Keratinocyte (primary cell): ENCODE data around the gene HECTD4. TPM values are rescaled to one million over a fixed set of nuclear protein-coding genes. Genes with fewer than 3 reads are reported as not detected.

Source experiments
- DNase-seq: peaks from one replicate; pipeline ENCODE4 v3.0.0-alpha.2; 2011; ENCODE audit warnings: low read depth, missing footprints, low spot score
- FAIRE-seq: peaks from 2 replicates; lab custom pipeline; 2011; peaks lifted over from hg19 to GRCh38; lab: Jason Lieb, UNC
- H2AFZ ChIP-seq: 2 replicates; pipeline ENCODE4 v1.6.0; 2012; ENCODE audit warnings: low read length, control low read depth, inconsistent platforms; ENCODE audit not compliant: control insufficient read depth
- H3K27ac ChIP-seq: 2 replicates; pipeline ENCODE4 v1.5.1; 2011; ENCODE audit warnings: low read length; ENCODE audit not compliant: control insufficient read depth, insufficient read depth
- H3K27me3 ChIP-seq: 3 replicates; pipeline ENCODE4 v1.6.0; 2011; ENCODE audit warnings: low read length; ENCODE audit not compliant: control insufficient read depth, insufficient read depth; ENCODE audit errors: extremely low read depth
- H3K36me3 ChIP-seq, 2 experiments: 2 replicates in 1 of 2; 3 replicates in 1 of 2; pipeline ENCODE4 v1.5.1; 2011; ENCODE audit warnings: low read length in 2 of 2, mild to moderate bottlenecking in 1 of 2; ENCODE audit not compliant: control insufficient read depth in 2 of 2, insufficient read depth in 2 of 2; ENCODE audit errors: extremely low read depth in 1 of 2
- H3K4me1 ChIP-seq: 3 replicates; pipeline ENCODE4 v1.5.1; 2011; ENCODE audit warnings: low read length; ENCODE audit not compliant: control insufficient read depth, insufficient read depth; ENCODE audit errors: extremely low read depth
- H3K4me2 ChIP-seq: 3 replicates; pipeline ENCODE4 v1.6.0; 2011; ENCODE audit warnings: low read depth, low read length; ENCODE audit not compliant: control insufficient read depth, insufficient read depth; ENCODE audit errors: extremely low read depth
- H3K4me3 ChIP-seq, 3 experiments: fragments of 200-600 bp in 1 of 3; sonication (generic) in 1 of 3; 2 replicates in 2 of 3; 3 replicates in 1 of 3; pipeline ENCODE4 v1.5.1; 2011 to 2016; ENCODE audit warnings: low read length in 3 of 3, mild to moderate bottlenecking in 3 of 3, control low read depth in 2 of 3, inconsistent platforms in 1 of 3, low read depth in 1 of 3, mixed read lengths in 1 of 3, mixed run types in 1 of 3, moderate library complexity in 1 of 3; ENCODE audit not compliant: control insufficient read depth in 2 of 3, insufficient read depth in 2 of 3; ENCODE audit errors: extremely low read depth in 1 of 3
- H3K79me2 ChIP-seq: 2 replicates; pipeline ENCODE4 v1.6.0; 2012; ENCODE audit warnings: low read length; ENCODE audit not compliant: control insufficient read depth, insufficient read depth
- H3K9ac ChIP-seq: 3 replicates; pipeline ENCODE4 v1.6.0; 2011; ENCODE audit warnings: low read length; ENCODE audit not compliant: control insufficient read depth, insufficient read depth; ENCODE audit errors: extremely low read depth
- H3K9me1 ChIP-seq: 3 replicates; pipeline ENCODE4 v1.6.0; 2011; ENCODE audit warnings: low read length; ENCODE audit not compliant: control insufficient read depth, insufficient read depth; ENCODE audit errors: extremely low read depth
- H3K9me3 ChIP-seq: 2 replicates; pipeline ENCODE4 v1.5.1; 2012; ENCODE audit warnings: low read depth, low read length; ENCODE audit not compliant: control insufficient read depth
- H4K20me1 ChIP-seq: 3 replicates; pipeline ENCODE4 v1.6.0; 2011; ENCODE audit warnings: low read length; ENCODE audit not compliant: control insufficient read depth, insufficient read depth; ENCODE audit errors: extremely low read depth
- EZH2 ChIP-seq: IDR thresholded peaks from one replicate; pipeline ENCODE4 v1.6.1; 2012; ENCODE audit warnings: inconsistent platforms, mild to moderate bottlenecking, low read length, moderate library complexity
- dilution Hi-C: fragments of 300-500 bp; cut with MboI; formaldehyde crosslinking; loops from one replicate; pipeline ENCODE4 v1.7.0; 2020; ENCODE audit warnings: low sequenced_read_pairs; ENCODE audit not compliant: extremely low pct_ligation_motif_present
- polyA plus RNA-seq, 5 experiments: library from polyadenylated mRNA; depleted of rRNA in 3 of 5; stranded (reverse) in 3 of 5; stranded (forward) in 1 of 5; unstranded in 1 of 5; fragments of >200 nt; gene quantifications; 1 replicate in 1 of 5; 2 replicates in 3 of 5; 3 replicates in 1 of 5; pipeline versions ENCODE4 v1.2.1 to v1.2.3, GENCODE V29; 2011 to 2012; ENCODE audit warnings: missing spikeins in 2 of 5, low read depth in 1 of 5, low replicate concordance in 1 of 5
- TF ChIP-seq, protein P1 (sequence below), 3 experiments: IDR thresholded peaks in 1 of 3; conservative IDR thresholded peaks in 1 of 3; optimal IDR thresholded peaks in 1 of 3; 2 replicates in 2 of 3; 3 replicates in 1 of 3; pipeline versions ENCODE3 to v1.5.1; 2011; ENCODE audit warnings: low read length in 3 of 3, mild to moderate bottlenecking in 3 of 3, moderate library complexity in 2 of 3, control low read depth in 1 of 3, inconsistent platforms in 1 of 3; ENCODE audit not compliant: insufficient read depth in 2 of 3; ENCODE audit errors: extremely low read depth in 1 of 3

The HECTD4 gene
- polyA plus RNA-seq, 1 donor (not counting 4 experiments of a cell fraction or from before 2014, with no cell fraction given), result 7.5 TPM

DNA sequence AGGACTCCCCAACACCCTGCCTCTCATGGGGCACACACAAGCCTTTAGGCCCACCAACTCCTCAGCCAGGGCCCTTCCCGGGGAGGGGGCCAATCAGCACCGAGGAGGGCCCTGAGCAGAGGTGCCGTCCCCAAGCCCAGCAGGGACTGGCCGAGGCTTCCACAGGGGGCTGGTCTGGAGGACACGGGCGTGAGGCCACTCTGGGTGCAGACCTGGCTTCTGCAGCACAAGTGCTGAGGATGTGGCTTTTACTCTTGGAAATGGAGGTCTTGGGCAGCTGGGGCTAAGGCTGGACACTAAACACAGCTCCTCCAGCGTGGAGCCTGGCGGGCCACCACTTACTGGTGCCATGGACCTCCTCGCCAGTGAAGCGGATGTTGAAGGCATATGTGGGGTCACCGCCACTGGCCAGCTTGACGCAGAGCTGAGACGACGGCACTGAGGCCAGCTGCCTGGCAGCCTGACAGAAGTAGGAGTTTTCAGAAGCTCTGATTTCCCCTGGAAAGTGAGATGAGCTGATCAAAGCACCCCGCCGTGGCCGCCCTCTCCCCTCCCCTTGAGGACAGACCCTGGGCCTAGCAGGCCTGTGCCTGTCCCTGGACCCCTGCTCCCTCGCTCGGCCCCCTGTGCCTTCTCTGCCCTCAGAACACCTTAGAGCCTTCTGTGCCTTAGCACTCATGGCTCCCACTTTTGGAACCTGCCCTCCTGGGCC, 212.9 kb downstream of the HECTD4 start:
- FAIRE-seq, result no peak
- Histone ChIP-seq H3K9ac (no peak overlapping the region), H3K4me2 (no peak overlapping the region), H2AFZ (no peak overlapping the region), H3K9me1 (no peaks in the 10 kb centered on the region), H3K4me1 (no peaks in the 10 kb centered on the region), H3K27me3 (no peaks in the 10 kb centered on the region), H3K36me3 (peaks cover 5 to 7% of the 10 kb centered on the region in 2 experiments), H3K9me3 (no peaks in the 10 kb centered on the region), H3K27ac (no peak overlapping the region), H3K4me3 (no peak overlapping the region), H3K79me2 (no peaks in the 10 kb centered on the region), H4K20me1 (no peaks in the 10 kb centered on the region)
- no peak for DNase-seq
- dilution Hi-C loops, result no loop called here
- TF ChIP-seq EZH2, result no peak
- TF ChIP-seq, protein P1, sequence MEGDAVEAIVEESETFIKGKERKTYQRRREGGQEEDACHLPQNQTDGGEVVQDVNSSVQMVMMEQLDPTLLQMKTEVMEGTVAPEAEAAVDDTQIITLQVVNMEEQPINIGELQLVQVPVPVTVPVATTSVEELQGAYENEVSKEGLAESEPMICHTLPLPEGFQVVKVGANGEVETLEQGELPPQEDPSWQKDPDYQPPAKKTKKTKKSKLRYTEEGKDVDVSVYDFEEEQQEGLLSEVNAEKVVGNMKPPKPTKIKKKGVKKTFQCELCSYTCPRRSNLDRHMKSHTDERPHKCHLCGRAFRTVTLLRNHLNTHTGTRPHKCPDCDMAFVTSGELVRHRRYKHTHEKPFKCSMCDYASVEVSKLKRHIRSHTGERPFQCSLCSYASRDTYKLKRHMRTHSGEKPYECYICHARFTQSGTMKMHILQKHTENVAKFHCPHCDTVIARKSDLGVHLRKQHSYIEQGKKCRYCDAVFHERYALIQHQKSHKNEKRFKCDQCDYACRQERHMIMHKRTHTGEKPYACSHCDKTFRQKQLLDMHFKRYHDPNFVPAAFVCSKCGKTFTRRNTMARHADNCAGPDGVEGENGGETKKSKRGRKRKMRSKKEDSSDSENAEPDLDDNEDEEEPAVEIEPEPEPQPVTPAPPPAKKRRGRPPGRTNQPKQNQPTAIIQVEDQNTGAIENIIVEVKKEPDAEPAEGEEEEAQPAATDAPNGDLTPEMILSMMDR (optimal IDR thresholded peaks at IDR 0.05 in 1 of 3, IDR thresholded peaks at IDR 0.05 in 1 of 3, conservative IDR thresholded peaks at IDR 0.05 in 1 of 3; ENCODE audit: extremely low read depth in 1 of 3, insufficient read depth in 2 of 3, low read length in 3 of 3), result no peak

DNA sequence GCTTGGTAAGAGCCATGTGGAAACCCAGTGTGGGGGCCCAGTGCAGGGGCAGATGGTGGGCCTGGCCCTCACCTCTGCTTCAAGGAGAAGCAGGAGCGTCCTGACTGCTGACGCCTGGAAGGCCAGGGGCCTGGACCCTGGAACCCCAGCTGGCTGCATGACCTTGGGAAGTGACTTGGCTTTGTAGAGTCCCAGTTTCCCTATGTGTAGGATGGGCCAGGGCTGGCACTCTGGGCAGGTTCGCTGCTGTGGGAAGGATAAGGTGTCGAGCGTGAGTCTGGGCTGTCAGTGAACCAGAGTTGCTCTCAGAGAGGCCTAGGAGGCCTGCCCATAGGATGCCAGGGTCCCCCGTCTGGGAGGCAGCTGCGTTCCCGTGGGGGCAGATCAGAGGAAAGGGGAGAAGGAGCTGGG, 213.7 kb downstream of the HECTD4 start:
- Histone ChIP-seq H3K27ac (no peak overlapping the region), H3K4me1 (no peaks in the 10 kb centered on the region), H3K9me3 (no peaks in the 10 kb centered on the region), H3K27me3 (no peaks in the 10 kb centered on the region), H4K20me1 (no peaks in the 10 kb centered on the region), H3K4me2 (no peak overlapping the region), H3K79me2 (no peaks in the 10 kb centered on the region), H3K36me3 (peaks cover 5 to 7% of the 10 kb centered on the region in 2 experiments), H2AFZ (no peak overlapping the region), H3K9ac (no peak overlapping the region), H3K9me1 (no peaks in the 10 kb centered on the region), H3K4me3 (no peak overlapping the region)
- dilution Hi-C loops, result no loop called here
- DNase-seq, result no peak
- no peak for TF ChIP-seq EZH2
- TF ChIP-seq, protein P1 (optimal IDR thresholded peaks at IDR 0.05 in 1 of 3, IDR thresholded peaks at IDR 0.05 in 1 of 3, conservative IDR thresholded peaks at IDR 0.05 in 1 of 3; ENCODE audit: extremely low read depth in 1 of 3, insufficient read depth in 2 of 3, low read length in 3 of 3), result no peak
- no peak for FAIRE-seq
